K562 (cell line): Measurements from ENCODE around the gene LECT2.

Experiments used
- HMG20A ChIP-seq: fragments of 450-650 bp; formaldehyde crosslinking; conservative IDR thresholded peaks from 2 replicates; pipeline ENCODE4 v1.4.0; 2020; ENCODE audit warnings: mild to moderate bottlenecking, mixed read lengths
- TF ChIP-seq, protein P1 (sequence below), 2 experiments: fragments of 450-650 bp; formaldehyde crosslinking in 1 of 2; IDR thresholded peaks; 2 replicates each; pipeline versions ENCODE4 v1.4.0 to v1.6.1; 2014 to 2020; ENCODE audit warnings: mild to moderate bottlenecking in 2 of 2, borderline replicate concordance in 1 of 2, low read depth in 1 of 2
- TF ChIP-seq, protein P2 (sequence below), 3 experiments: IDR thresholded peaks in 2 of 3; conservative IDR thresholded peaks in 1 of 3; 2 replicates each; pipeline ENCODE4 v1.5.1; 2011 to 2012; ENCODE audit warnings: low read length in 3 of 3, mild to moderate bottlenecking in 3 of 3, control low read depth in 2 of 3, improper control_type of control experiment in 1 of 3, inconsistent platforms in 1 of 3, low read depth in 1 of 3, mixed read lengths in 1 of 3, moderate library complexity in 1 of 3; ENCODE audit not compliant: insufficient read depth in 2 of 3
- TF ChIP-seq, protein P3 (sequence below): fragments of 450-650 bp; IDR thresholded peaks from 2 replicates; pipeline ENCODE4 v1.6.1; 2018; ENCODE audit not compliant: partially characterized antibody
- TF ChIP-seq, protein P4 (sequence below): fragments of 450-650 bp; formaldehyde crosslinking; IDR thresholded peaks from 2 replicates; pipeline ENCODE4 v1.4.0; 2022; ENCODE audit warnings: missing genetic modification characterization

DNA sequence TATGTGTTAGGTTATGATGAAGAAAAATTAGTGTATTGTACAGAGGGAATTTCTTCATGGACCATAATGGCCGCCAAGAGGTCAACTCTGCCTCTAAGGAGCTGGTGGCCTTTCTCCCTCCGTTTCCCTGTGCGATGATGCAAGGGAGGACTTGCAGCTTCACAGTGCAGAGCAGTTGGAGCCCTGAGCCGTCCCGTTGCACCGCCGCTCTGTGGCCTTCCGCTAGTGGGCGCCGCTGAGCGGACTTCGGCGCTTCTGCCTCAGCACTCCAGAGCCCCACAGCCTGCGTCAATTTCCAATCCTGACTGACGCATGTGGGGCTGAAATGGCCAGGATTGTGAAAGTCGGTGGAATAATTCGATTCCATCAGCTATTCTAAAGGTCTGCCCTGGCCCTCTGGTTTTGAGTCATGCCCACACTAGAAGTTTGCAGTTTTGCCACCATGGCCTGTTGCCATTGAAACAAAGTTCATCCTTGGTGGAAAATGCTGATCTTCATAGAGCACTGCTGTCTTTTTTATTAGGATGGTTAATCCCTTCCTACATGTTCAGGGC lies 22.7 kb upstream of the LECT2 start:
- TF ChIP-seq, protein P1, sequence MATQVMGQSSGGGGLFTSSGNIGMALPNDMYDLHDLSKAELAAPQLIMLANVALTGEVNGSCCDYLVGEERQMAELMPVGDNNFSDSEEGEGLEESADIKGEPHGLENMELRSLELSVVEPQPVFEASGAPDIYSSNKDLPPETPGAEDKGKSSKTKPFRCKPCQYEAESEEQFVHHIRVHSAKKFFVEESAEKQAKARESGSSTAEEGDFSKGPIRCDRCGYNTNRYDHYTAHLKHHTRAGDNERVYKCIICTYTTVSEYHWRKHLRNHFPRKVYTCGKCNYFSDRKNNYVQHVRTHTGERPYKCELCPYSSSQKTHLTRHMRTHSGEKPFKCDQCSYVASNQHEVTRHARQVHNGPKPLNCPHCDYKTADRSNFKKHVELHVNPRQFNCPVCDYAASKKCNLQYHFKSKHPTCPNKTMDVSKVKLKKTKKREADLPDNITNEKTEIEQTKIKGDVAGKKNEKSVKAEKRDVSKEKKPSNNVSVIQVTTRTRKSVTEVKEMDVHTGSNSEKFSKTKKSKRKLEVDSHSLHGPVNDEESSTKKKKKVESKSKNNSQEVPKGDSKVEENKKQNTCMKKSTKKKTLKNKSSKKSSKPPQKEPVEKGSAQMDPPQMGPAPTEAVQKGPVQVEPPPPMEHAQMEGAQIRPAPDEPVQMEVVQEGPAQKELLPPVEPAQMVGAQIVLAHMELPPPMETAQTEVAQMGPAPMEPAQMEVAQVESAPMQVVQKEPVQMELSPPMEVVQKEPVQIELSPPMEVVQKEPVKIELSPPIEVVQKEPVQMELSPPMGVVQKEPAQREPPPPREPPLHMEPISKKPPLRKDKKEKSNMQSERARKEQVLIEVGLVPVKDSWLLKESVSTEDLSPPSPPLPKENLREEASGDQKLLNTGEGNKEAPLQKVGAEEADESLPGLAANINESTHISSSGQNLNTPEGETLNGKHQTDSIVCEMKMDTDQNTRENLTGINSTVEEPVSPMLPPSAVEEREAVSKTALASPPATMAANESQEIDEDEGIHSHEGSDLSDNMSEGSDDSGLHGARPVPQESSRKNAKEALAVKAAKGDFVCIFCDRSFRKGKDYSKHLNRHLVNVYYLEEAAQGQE (IDR thresholded peaks at IDR 0.05; ENCODE audit: borderline replicate concordance) = peak; percentile 62; the same call in 1 of the 2 replicates
- TF ChIP-seq, protein P1 (CRISPR knock-in tag; IDR thresholded peaks at IDR 0.05; ENCODE audit: low read depth) = no peak
- no peak for TF ChIP-seq HMG20A (CRISPR knock-in tag)
- TF ChIP-seq, protein P2, sequence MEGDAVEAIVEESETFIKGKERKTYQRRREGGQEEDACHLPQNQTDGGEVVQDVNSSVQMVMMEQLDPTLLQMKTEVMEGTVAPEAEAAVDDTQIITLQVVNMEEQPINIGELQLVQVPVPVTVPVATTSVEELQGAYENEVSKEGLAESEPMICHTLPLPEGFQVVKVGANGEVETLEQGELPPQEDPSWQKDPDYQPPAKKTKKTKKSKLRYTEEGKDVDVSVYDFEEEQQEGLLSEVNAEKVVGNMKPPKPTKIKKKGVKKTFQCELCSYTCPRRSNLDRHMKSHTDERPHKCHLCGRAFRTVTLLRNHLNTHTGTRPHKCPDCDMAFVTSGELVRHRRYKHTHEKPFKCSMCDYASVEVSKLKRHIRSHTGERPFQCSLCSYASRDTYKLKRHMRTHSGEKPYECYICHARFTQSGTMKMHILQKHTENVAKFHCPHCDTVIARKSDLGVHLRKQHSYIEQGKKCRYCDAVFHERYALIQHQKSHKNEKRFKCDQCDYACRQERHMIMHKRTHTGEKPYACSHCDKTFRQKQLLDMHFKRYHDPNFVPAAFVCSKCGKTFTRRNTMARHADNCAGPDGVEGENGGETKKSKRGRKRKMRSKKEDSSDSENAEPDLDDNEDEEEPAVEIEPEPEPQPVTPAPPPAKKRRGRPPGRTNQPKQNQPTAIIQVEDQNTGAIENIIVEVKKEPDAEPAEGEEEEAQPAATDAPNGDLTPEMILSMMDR (IDR thresholded peaks at IDR 0.05 in 2 of 3, conservative IDR thresholded peaks at IDR 0.05 in 1 of 3; ENCODE audit: insufficient read depth in 2 of 3, low read depth in 1 of 3, low read length in 3 of 3) = peak; percentile 84 to 95 (median 90)
- TF ChIP-seq, protein P3, sequence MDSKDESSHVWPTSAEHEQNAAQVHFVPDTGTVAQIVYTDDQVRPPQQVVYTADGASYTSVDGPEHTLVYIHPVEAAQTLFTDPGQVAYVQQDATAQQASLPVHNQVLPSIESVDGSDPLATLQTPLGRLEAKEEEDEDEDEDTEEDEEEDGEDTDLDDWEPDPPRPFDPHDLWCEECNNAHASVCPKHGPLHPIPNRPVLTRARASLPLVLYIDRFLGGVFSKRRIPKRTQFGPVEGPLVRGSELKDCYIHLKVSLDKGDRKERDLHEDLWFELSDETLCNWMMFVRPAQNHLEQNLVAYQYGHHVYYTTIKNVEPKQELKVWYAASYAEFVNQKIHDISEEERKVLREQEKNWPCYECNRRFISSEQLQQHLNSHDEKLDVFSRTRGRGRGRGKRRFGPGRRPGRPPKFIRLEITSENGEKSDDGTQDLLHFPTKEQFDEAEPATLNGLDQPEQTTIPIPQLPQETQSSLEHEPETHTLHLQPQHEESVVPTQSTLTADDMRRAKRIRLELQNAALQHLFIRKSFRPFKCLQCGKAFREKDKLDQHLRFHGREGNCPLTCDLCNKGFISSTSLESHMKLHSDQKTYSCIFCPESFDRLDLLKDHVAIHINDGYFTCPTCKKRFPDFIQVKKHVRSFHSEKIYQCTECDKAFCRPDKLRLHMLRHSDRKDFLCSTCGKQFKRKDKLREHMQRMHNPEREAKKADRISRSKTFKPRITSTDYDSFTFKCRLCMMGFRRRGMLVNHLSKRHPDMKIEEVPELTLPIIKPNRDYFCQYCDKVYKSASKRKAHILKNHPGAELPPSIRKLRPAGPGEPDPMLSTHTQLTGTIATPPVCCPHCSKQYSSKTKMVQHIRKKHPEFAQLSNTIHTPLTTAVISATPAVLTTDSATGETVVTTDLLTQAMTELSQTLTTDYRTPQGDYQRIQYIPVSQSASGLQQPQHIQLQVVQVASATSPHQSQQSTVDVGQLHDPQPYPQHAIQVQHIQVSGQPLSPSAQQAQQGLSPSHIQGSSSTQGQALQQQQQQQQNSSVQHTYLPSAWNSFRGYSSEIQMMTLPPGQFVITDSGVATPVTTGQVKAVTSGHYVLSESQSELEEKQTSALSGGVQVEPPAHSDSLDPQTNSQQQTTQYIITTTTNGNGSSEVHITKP = no peak
- TF ChIP-seq, protein P4, sequence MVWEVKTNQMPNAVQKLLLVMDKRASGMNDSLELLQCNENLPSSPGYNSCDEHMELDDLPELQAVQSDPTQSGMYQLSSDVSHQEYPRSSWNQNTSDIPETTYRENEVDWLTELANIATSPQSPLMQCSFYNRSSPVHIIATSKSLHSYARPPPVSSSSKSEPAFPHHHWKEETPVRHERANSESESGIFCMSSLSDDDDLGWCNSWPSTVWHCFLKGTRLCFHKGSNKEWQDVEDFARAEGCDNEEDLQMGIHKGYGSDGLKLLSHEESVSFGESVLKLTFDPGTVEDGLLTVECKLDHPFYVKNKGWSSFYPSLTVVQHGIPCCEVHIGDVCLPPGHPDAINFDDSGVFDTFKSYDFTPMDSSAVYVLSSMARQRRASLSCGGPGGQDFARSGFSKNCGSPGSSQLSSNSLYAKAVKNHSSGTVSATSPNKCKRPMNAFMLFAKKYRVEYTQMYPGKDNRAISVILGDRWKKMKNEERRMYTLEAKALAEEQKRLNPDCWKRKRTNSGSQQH = no peak
